Measurements from ENCODE around the gene TOP2A.

DNA sequence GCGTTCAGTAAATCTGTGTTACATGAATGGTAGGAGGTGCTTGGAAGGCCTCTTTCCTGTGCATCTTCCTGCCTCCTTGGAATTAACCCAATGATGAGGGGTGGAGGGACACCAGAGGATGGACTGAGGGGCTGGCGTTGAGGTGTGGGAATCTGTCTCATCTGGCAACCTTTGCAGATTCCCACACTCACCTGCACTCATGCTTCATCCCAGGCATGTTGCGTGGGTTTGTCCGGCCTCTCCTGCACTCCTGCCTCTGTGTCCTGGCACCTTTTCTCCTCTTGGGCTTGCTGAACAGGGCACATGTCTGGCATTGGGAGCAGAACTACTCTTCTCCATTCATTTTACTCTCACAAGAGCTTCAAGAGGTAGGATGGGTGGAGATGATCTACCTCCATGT lies 22.5 kb upstream of the TOP2A start:
- TF ChIP-seq POLR2A (IDR thresholded peaks at IDR 0.05; ENCODE audit: low read depth, low read length) (no peak), TAF1 (IDR thresholded peaks at IDR 0.05; ENCODE audit: borderline replicate concordance, low read depth, low read length) (no peak), POLR2AphosphoS5 (IDR thresholded peaks at IDR 0.05; ENCODE audit: low read depth, low read length) (no peak)

Data from GM12892 (cell line).